GM21423 (cell line): ENCODE measurements around the gene PRR5.
"Not testable (repeated sequence)": the region's sequence is repeated elsewhere in the genome, so short reads cannot be mapped to it uniquely, and the experiment has no call there.

Experiments
- ATAC-seq: cut with Tn5 transposase; IDR thresholded peaks from one replicate; pipeline ENCODE4 v1.9.1; 2021; ENCODE audit warnings: mild to moderate bottlenecking, moderate library complexity; ENCODE audit not compliant: unreplicated experiment

Gene PRR5

GRCh38 chr22:44673406-44673805, 28.6 kb upstream of the PRR5 start:
- ATAC-seq, result no peak

- ATAC-seq, result not testable (repeated sequence)
Observed at GRCh38 chr22:44676066-44676440, 26.0 kb upstream of the PRR5 start.

GRCh38 chr22:44676441-44677352, 25.3 kb upstream of the PRR5 start:
- ATAC-seq, result no peak

- no peak for ATAC-seq
Observed at GRCh38 chr22:44677353-44677840, 24.6 kb upstream of the PRR5 start.

GRCh38 chr22:44677871-44678555, 24.0 kb upstream of the PRR5 start:
- no peak for ATAC-seq

GRCh38 chr22:44678556-44679305, 23.3 kb upstream of the PRR5 start:
- ATAC-seq, result no peak

- not testable (repeated sequence) for ATAC-seq
Observed at GRCh38 chr22:44679306-44679647, 22.7 kb upstream of the PRR5 start.

- ATAC-seq, result no peak
Observed at GRCh38 chr22:44680058-44680457, 21.9 kb upstream of the PRR5 start.

- no peak for ATAC-seq
Observed at GRCh38 chr22:44680481-44680894, 21.5 kb upstream of the PRR5 start.

GRCh38 chr22:44682556-44683168, 19.3 kb upstream of the PRR5 start:
- no peak for ATAC-seq

- no peak for ATAC-seq
Observed at GRCh38 chr22:44683237-44683636, 18.8 kb upstream of the PRR5 start.

- ATAC-seq, result no peak
Observed at GRCh38 chr22:44683881-44684280, 18.1 kb upstream of the PRR5 start.

- peak; percentile 47 for ATAC-seq
Observed at GRCh38 chr22:44684506-44685383, 17.3 kb upstream of the PRR5 start.

- ATAC-seq, result no peak
Observed at GRCh38 chr22:44685384-44686056, 16.5 kb upstream of the PRR5 start.

- ATAC-seq, result no peak
Observed at GRCh38 chr22:44686873-44687600, 15.0 kb upstream of the PRR5 start.

GRCh38 chr22:44689173-44689572, 12.8 kb upstream of the PRR5 start:
- no peak for ATAC-seq

- no peak for ATAC-seq
Observed at GRCh38 chr22:44689915-44690524, 12.0 kb upstream of the PRR5 start.
